ENCODE measurements around the gene ZC3H4.

DNA sequence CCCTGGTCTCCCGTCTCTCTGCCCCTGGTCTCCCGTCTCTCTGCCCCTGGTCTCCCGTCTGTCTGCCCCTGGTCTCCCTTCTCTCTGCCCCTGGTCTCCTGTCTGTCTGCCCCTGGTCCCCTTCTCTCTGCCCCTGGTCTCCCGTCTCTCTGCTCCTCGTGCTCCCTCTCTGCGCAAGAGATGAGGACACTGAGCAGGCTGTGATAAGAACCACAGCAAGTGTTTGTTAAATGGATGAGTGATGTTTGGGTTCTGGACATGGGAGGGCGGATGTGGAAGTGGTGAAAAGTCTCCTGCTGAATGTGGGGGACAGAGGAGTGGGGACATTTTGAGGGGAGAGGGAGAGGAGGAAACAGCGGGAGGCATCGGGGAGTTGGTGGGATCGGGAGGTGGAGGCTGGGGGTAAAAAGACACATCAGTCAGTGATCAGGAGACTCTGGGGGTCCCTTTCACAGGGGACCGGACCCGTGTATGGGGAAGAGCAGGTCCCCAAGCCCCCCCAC, 85.9 kb downstream of the ZC3H4 start:
- no peak for TF ChIP-seq CTCF (IDR thresholded peaks at IDR 0.05)
- TF ChIP-seq POLR2A (IDR thresholded peaks at IDR 0.05), result no peak
